ENCODE measurements around the gene IFNL4.
A peak's percentile ranks its signal among the peaks of the same experiment; 100 is the strongest.
"Not testable (repeated sequence)": the region's sequence is repeated elsewhere in the genome, so short reads cannot be mapped to it uniquely, and the experiment has no call there.

IFNL4 gene

GRCh38 chr19:39248806-39249205, at the start of gene IFNL4:
TSS of gene IFNL4 (minus strand) at chr19:39248856.
- DNase-seq (ENCODE audit: low read depth): no peak

- peak; percentile 25 for DNase-seq (ENCODE audit: low read depth)
These were observed 49.4 kb upstream of the IFNL4 start for GRCh38 chr19:39297931-39298634.

DNA sequence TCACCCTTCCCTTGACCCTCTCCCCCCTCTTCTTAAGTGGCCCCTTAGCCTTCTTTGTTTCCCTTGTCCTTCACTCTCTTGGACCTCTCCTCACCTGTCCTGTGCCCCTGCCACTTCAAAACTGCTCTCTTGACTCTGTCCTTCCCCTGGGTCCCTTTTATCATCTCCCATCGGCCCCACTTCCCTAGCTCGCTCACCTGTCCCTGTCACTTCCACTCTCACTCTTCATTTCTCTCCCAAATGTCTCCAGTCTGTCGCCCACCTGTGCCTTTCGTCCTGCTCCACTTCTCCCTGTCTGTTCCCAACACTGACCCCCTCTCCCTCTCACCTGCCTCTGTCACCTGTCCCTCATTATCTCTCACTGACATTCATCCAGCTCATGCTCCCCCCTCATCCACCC, 48.2 kb upstream of the IFNL4 start:
- DNase-seq (ENCODE audit: low read depth): no peak

DNA sequence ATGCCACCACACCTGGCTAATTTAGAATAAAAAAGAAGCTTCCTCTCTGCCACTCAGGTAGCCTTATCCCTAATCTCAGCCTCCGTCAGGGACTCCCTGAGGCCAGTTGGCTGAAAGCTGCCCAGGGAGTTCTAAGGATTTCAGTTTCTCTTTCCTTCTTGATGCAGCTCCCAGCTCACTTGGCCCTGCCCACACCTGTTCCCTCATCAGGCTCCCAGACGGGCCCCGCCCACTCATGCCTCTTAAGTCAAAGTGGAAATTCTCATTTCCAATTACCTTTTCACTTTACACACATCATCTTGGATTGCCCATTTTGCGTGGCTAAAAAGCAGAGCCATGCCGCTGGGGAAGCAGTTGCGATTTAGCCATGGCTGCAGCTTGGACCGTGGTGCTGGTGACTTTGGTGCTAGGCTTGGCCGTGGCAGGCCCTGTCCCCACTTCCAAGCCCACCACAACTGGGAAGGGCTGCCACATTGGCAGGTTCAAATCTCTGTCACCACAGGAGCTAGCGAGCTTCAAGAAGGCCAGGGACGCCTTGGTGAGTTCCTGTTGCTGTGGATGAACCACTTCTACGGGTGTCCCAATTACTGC, 47.5 kb upstream of the IFNL4 start, which contains the start of gene IFNL1:
IFNL1 (plus strand) TSS at position 353 of the 591 bp plus-strand sequence; CDS start at position 368, 15 bp downstream.
- DNase-seq (ENCODE audit: low read depth): no peak

- no peak for DNase-seq (ENCODE audit: low read depth)
These were observed 44.7 kb upstream of the IFNL4 start for GRCh38 chr19:39293394-39293793.

- no peak for DNase-seq (ENCODE audit: low read depth)
These were observed 35.4 kb upstream of the IFNL4 start for GRCh38 chr19:39284032-39284431.

DNA sequence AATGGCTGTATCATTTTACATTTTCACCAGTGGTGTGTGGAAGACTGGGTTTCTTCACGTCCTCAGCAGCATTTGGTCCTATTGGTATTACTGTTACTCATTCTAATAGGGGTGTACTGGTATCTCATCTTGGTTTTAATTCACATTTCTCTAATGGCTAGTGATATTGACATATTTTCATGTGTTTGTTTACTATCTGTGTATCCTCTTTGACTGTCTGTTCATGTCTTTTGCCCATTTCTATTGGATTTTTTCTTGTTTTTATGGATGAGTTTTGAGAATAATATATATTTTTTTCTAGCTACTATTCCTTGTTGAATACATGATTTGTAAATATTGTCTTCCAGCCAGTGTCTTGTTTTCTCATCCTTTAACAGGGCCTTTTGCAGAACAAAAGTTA, 33.4 kb upstream of the IFNL4 start:
- DNase-seq (ENCODE audit: low read depth): no peak

DNA sequence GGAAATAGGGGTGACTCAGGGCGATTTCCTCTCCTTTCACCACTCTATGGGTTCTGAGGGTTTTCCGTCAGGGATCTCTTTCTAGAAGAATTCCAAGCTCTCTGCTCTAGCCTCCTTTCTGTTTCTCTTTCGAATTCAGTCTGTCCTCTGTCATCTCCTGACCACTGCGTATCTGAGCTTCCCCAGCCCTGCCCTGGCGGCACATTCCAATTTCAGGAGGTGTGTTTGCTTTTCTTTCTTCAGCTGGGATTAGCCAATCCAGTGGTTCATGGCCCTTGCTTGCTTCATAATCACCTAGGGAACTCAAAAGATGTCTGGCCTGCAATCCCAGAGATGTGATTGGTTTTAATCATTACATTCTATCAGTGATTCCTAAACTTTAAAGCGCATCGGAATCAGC, 28.9 kb upstream of the IFNL4 start:
- DNase-seq (ENCODE audit: low read depth): no peak

GRCh38 chr19:39276740-39277139, 28.1 kb upstream of the IFNL4 start:
- no peak for DNase-seq (ENCODE audit: low read depth)

GRCh38 chr19:39275578-39275977, 26.9 kb upstream of the IFNL4 start:
- DNase-seq (ENCODE audit: low read depth): no peak

- DNase-seq (ENCODE audit: low read depth): not testable (repeated sequence)
These were observed 25.2 kb upstream of the IFNL4 start for GRCh38 chr19:39273859-39274258.

- no peak for DNase-seq (ENCODE audit: low read depth)
These were observed 21.6 kb upstream of the IFNL4 start for GRCh38 chr19:39270036-39270871.

DNA sequence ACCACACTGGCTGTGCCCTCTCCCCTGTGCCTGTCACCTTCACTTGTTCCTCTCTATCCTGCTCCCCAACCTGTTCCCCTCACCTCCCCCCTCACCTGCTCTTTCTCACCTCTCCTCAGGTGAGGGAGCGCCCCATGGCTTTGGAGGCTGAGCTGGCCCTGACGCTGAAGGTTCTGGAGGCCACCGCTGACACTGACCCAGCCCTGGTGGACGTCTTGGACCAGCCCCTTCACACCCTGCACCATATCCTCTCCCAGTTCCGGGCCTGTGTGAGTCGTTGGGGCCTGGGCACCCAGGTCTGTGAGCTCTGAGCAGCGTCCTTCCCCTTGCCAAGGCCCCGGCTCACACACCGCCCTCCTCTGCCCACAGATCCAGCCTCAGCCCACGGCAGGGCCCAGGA, 20.7 kb upstream of the IFNL4 start:
- not testable (repeated sequence) for DNase-seq (ENCODE audit: low read depth)

DNA sequence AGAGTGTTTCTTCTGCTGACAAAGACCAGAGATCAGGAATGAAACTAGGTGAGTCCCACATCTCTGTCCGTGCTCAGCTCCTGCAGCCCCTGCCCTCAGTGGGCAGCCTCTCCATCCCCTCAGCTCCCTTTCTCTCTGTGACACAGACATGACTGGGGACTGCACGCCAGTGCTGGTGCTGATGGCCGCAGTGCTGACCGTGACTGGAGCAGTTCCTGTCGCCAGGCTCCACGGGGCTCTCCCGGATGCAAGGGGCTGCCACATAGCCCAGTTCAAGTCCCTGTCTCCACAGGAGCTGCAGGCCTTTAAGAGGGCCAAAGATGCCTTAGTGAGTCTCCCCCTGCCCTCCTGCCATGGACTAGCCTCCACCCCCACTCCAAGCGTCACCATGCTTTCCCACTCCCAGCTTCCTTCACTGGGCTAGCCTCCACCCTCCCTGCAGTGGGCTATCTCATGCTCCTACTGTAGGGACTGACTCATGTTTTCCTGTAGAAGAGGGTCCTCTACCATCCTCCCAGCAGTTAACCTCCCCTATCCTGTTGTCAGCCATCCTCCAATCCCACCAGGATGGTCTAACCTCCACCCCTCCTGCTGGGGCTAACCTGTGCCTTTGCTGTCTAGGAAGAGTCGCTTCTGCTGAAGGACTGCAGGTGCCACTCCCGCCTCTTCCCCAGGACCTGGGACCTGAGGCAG, 20.0 kb upstream of the IFNL4 start:
- DNase-seq (ENCODE audit: low read depth): not testable (repeated sequence)

GRCh38 chr19:39268085-39268484, 19.4 kb upstream of the IFNL4 start, which contains the start of gene IFNL2:
TSS of gene IFNL2 (plus strand) at chr19:39268396. CDS start at chr19:39268569, 173 bp downstream.
- DNase-seq (ENCODE audit: low read depth): not testable (repeated sequence)

DNA sequence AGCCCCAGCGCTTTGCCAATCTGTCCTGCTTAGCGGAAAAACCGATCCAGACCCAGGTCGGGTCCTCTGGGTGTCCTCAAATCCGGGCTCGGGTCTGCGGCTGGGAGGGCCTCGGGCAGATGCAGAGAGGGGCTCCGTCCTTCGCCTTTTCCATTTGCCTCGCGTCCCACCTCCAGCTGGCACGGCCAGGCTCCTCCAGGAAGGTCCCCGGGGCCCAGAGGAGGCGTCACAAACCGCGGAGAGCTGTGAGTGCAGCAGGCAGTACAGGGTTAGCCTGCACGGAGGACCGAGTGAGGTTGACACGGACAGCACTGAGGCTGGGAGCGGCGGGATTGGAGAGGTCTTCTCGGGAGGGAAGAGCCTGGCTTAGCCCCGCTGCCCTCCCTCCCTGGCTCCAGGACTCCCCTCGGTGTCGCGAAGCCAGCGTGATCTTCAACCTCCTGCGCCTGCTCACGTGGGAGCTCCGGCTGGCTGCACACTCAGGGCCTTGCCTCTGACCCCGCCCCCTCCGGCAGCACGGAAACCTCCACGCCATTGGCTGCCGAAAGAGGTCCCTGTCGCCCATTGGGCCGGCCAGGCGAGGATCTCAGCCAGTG, 16.8 kb upstream of the IFNL4 start:
- DNase-seq (ENCODE audit: low read depth): no peak

DNA sequence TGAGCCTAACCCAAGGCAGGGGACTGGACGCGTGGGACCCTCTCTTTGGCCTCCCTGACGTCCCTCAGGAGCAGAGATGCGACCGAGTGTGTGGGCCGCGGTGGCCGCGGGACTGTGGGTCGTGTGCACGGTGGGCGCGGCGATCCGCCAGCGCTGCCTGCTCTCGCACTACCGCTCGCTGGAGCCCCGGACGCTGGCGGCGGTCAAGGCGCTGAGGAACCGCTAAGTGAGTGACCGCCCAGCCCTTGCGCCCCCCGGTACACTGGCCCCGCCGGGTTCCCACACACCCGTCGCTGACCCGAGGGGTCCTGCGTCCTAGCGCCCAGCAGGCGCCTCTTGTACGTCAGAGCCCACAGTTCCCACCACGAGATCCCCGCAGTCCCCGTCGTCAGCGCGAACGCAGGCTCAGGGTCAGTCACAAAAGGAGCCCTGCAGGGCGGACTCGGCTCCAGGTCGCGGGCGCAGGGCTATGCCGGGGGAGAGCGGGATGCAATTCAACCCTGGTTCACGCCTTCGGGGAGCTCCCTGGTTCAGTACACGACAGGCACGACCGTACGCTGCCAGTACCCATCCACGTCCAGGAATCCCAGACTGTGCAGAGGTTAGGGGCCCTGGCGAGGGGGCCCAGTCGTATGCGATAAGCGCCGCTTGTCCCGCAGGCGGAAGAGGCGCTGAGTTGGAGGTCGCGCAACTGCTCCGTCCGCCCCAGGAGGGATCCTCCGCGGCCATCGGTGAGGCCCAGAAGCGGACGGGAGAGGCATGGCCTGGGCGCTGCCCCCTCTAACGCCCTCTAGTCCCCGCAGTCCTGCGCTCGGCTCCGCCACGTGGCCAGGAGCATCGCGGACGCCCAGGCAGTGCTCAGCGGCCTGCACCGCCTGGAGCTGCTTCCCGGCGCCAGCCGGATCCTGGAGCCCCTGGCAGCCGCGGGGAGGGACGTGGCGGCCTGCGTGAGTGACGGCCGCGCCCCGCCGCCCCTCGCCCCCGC, 15.9 kb upstream of the IFNL4 start:
- no peak for DNase-seq (ENCODE audit: low read depth)

GRCh38 chr19:39263912-39264305, 15.3 kb upstream of the IFNL4 start:
- DNase-seq (ENCODE audit: low read depth): no peak

- no peak for DNase-seq (ENCODE audit: low read depth)
These were observed 13.8 kb upstream of the IFNL4 start for GRCh38 chr19:39262496-39262895.

- DNase-seq (ENCODE audit: low read depth): no peak
These were observed 13.0 kb upstream of the IFNL4 start for GRCh38 chr19:39261704-39262103.

- no peak for DNase-seq (ENCODE audit: low read depth)
These were observed 8.6 kb upstream of the IFNL4 start for GRCh38 chr19:39257227-39257626.

Data from activated T-cell treated with anti-CD3 and anti-CD28 coated beads for 1 hour (primary cell).